VCaP (cell line): ENCODE results near the gene KRTAP10-2.
A peak's percentile ranks its signal among the peaks of the same experiment; 100 is the strongest.

Source experiments
- H3K27ac ChIP-seq: fragments of 450-650 bp; 2 replicates; pipeline ENCODE4 v1.5.1; 2017
- CTCF ChIP-seq: fragments of 450-650 bp; conservative IDR thresholded peaks from 2 replicates; pipeline ENCODE4 v1.5.1; 2017; ENCODE audit warnings: mild to moderate bottlenecking, moderate library complexity

Gene KRTAP10-2

GRCh38 chr21:44509539-44509938 lies 41.8 kb downstream of the KRTAP10-2 start:
- peak; percentile 91 for TF ChIP-seq CTCF
- H3K27ac ChIP-seq, result peak overlapping the region; percentile 53; the same call in 1 of the 2 replicates

- H3K27ac ChIP-seq, result no peak overlapping the region
- TF ChIP-seq CTCF, result no peak
Observed at GRCh38 chr21:44508711-44509445, 42.4 kb downstream of the KRTAP10-2 start.

GRCh38 chr21:44508426-44508710 lies 42.9 kb downstream of the KRTAP10-2 start:
- no peak for TF ChIP-seq CTCF
- no peak overlapping the region for H3K27ac ChIP-seq

GRCh38 chr21:44507673-44508425 lies 43.5 kb downstream of the KRTAP10-2 start:
- no peak for TF ChIP-seq CTCF
- H3K27ac ChIP-seq, result no peak overlapping the region

- peak overlapping the region; percentile 19; the same call in 1 of the 2 replicates for H3K27ac ChIP-seq
- TF ChIP-seq CTCF, result no peak
Observed at GRCh38 chr21:44506279-44507255, 44.7 kb downstream of the KRTAP10-2 start.

GRCh38 chr21:44505673-44506278 lies 45.5 kb downstream of the KRTAP10-2 start:
- TF ChIP-seq CTCF, result no peak
- H3K27ac ChIP-seq, result peak overlapping the region; percentile 19; the same call in 1 of the 2 replicates
